ENCODE measurements around the gene CD6. TPM values are rescaled to one million over a fixed set of nuclear protein-coding genes. Genes with fewer than 3 reads are reported as not detected.

The CD6 gene
- total RNA-seq, 1 donor from 2014 or later, result 0.16 TPM

DNA sequence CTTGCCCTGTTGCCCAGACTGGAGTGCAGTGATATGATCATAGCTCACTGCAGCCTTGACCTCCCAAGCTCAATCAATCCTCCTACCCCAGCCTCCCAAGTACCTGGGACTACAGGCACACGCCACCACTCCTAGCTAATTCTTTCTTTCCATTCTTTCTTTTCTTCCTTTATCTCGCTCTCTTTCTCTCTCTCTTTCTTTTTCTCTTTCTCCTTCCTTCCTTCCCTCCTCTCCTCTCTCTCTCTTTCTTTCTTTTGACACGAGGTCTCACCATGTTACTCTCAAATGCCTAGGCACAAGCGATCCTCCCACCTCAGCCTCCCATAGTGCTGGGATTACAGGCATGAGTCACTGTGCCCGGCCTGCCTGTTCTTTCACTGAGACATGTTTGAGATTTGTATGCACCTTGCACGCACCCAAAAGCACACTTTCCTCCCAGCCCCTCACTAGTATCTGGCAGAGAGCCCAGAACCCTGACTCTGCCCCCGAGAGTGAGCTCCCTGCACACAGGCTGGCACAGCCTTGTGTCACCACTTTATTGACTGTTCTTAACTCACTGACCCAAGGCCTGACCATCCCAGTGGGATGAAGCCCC is 56.8 kb downstream of the CD6 start:
- DNase-seq, result no peak

DNA sequence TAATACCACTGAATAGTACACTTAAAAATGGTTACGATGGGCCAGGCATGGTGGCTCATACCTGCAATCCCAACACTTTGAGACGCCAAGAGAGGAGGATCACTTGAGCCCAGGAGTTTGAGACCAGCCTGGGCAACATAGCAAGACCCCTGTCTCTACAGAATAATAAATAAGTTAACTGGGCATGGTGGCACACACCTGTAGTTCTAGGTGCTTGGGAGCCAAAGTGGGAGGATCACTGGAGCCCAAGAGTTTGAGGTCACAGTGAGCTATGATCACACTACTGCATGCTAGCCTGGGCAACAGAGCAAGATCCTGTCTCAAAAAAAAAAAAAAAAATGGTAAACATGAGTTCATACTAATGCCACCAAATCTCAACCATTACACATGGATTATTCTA is 61.3 kb downstream of the CD6 start:
- no peak for DNase-seq

DNA sequence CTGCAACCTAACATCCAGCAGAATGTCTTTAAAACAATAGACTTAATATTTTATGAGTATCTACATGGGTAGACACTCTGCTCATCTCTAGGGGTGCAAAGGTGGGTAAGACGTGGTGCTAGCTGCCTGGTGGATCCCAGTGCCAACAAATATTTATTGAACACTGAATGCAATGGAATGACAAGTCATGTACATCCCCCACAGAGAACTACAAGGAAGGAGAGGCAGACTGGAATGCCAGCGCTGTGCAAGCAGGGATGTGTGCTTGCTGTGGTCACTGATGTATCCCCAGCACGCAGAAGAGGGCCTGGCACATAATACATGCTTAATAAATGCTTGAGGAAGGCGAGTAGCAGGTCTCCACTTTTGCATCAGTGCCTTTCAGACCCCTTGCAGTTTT is 61.9 kb downstream of the CD6 start:
- no peak for DNase-seq

DNA sequence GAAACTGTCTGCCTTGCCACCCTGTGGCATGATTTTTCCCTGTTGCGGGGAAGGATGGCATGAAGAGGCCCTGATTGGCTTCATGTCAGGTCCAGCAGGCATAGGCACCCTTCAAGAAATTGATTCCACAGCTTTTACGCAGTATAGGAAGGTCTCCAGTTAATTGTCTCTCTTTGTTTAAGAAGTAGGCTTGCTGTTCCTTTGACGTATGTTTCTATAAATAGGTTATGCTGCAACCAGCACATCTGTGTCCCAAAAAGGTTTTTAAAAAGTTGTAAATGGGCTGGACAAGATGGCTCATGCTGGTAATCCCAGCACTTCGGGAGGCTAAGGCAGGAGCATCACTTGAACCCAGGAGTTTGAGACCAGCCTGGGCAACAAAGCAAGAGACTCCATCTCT is 62.6 kb downstream of the CD6 start:
- DNase-seq, result no peak

DNA sequence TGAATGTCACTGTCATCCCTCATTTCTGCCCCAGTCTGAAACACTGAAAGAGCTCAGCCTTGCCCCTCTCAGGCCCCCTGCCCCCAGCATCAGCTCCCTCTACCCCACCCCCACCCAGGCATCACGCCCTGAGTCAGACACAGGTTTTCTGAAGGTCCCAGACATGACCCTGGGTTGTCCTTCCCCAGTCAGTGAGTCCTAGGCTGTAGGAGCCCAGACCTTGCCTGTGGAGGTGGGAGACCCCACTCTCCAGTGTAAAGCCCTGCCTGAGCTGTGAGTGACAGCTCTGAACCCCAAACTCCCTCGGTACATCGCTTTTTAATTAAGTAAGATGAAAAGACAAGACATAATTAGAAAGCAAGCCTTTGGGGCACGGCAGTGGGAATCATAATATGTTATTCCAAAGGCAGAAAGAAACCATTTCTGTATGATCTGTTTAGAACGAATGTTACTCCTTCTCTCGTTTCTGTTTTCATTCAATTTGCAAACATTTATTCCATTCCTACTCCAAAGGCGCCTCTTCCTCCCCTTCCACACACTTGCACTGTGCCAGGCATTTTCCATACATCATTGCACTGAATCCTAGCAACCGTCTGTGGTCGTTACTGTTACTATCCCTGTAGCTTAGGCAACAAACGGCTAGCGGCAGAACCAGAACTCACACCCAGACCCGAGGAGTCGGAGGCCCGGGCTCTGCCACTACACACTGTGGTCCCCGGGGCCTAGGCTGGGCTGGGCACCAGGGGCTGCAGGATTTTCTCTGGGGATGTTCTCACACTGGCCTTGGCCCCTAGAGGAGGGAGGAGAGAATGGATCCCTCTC is 63.4 kb downstream of the CD6 start:
- DNase-seq, result no peak

DNA sequence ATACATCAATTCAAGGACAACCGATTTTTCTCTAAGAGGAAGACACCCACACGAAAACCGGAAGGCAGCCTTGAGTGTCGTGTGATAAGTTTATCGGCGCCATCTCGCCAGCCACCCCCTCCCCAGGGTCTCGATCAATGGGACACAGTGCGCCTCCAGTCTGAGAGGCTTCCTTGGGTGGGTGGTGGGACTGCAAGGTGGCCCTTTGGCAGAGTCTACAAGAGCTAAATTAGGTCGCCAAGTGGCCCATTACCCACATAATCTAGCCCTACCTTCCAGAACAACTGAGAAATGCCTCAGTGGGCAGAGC is 64.0 kb downstream of the CD6 start:
- no peak for DNase-seq

DNA sequence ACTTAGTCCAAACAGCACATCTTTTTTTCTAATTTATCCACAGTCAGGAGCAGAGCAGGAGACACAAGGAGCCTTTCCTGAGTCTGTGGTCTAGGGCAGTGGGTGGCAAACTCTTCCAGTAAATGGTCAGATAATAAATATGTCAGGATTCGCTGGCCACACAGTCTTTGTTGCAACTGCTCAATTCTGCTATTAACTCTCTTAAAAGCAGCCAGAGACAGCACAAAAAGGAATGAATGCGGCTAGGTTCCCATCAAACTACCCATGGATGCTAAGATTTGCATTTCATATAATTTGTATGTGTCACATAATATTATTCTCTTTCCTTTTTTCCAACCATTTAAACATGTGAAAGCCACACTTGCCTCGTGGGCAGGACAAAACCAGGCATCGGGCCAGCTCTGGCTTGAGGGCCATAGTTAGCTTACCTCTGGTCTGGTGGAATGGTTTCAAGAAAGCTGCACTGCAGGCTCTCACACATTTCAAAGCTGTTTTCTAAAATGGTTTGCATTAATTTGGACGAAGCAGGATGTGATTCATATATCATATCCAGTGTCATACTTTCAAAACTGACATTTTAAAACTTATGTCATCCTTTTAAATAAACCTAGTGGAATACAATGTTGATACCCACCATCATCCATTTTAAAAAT is 66.1 kb downstream of the CD6 start:
- DNase-seq, result peak; percentile 60

DNA sequence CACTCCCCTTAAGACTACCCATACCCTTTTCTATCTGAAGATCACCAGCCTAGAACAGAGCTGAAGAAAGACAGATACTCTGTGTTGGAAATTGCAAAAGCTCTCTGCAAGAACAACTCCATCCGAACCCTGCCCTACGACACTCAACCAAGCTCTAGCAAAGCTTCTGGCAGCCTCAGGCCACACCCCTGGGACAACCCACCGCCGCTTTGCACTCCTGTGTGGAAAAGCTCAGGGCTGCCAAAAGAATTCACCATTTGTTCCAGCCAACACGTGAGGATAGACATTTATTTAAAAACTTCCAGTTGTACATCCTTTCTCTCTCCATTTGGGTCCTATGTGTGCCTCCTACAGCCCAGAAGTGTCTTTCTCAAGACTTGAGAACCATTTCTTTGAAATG is 68.4 kb downstream of the CD6 start:
- no peak for DNase-seq

DNA sequence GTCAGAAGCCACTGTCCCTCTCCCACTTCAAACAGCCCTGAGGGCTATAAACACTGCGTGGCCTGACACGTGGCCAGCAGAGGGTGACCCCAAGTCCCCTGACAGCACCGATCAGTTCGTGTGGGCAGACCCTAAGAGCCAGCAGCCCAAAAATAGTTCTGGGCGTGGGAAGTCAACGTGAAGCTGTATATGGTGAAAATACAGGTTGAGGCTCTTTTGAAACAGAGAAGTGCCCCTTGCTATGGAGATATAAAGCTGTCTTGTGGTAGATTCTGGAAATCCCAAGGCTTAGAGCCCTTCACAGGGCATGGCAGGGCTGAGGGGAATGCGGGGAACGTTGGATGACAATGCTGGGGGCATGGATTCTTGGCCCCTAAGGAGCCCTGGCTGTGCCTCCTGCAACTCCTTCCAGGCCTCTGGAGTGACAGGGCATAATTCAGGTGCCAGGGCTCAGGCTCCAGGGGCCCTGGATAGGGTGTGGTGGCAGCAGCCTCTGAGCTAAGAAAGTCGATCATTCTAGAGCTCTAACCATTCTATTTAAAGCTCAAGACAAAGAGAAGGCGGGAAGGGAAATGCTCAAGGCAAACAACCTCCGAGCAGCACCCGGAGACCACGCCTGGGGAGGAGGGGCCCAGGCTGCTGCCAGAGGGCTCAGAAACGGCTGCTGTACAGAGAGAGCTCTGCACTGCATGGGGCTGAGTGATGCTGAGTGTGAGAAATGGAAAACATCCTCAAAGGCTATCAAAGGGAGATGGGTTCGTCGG is 70.5 kb downstream of the CD6 start:
- DNase-seq, result peak; percentile 13

DNA sequence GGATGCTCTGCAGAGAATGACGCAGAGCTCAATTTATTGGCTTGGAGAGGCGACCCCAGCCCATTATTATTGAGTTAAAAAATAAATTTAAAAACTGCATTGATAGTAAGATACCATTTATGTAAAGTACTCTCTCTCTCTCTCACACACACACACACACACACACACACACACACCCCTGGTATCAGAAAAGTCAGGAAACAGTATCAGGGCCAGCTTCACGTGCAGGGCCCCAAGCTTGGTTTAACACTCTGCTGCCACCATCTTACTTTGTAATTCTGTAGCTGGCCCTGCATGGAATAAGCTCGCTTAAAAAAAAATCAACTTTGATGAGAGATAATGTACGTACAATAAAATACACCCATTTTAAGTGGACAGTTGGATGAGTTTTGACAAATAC is 71.1 kb downstream of the CD6 start:
- no peak for DNase-seq

DNA sequence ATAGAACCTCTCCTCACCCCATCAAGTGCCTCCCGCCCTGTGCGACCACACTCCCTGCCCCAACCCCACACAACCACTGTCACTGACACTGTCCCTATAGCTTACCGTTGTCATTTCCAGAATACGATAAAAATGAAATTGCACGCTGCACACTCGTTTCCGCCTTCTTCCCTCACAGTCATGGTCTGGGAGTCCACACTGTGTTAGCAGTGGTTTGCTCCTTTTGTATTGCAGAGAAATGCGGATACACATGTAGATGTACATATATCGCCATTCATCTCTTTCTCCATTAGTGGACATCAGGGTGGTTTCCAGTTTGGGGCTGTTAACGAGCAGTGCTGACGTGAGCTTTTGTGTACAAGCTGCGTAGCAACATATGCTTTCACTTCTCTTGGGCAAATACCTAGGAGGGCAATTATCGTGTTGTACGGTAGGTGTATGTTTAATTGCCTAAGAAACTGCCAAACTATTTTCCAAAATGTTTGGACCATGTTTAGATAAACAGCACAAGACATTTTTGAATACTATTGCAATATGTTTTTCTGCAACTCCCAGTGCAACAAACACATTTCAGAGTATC is 71.6 kb downstream of the CD6 start:
- DNase-seq, result no peak

DNA sequence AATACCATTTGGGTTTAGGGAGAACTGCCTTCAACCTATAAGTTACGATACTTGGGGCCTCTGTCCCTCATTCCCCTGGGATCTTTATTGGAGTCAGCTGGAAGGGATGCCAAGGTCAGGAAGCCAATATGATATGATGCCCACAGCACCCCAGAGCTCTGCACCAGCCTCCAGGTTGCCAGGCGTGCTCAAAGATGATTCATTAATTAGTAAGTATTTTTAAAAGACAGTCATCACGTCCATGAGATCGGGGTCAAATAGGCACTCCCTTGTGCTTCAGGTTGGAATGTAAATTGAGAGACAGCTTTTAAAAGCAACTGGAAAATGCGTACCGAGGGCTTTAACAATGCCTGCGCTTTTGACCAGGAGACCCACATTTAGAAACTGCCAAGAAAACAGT is 73.8 kb downstream of the CD6 start:
- DNase-seq, result no peak

DNA sequence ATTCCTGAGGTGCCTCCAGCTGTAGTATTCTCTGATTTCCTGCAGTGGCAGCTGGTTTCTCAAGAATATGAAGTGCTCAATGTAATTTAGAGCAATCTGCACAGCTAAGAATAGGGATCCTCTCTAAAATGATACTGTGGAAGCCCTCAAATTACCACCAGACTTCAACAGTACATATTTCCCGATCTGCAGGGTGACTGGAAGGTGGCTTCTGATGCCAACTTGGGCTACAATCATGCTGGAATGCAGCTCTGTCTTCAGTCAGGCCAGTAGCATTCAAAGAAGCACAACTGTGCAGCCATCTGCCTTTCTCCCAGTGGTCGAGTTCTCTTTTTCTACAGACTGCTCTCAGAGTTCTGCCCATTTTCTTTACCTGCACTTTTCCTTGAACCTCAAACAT is 75.4 kb downstream of the CD6 start:
- DNase-seq, result no peak

DNA sequence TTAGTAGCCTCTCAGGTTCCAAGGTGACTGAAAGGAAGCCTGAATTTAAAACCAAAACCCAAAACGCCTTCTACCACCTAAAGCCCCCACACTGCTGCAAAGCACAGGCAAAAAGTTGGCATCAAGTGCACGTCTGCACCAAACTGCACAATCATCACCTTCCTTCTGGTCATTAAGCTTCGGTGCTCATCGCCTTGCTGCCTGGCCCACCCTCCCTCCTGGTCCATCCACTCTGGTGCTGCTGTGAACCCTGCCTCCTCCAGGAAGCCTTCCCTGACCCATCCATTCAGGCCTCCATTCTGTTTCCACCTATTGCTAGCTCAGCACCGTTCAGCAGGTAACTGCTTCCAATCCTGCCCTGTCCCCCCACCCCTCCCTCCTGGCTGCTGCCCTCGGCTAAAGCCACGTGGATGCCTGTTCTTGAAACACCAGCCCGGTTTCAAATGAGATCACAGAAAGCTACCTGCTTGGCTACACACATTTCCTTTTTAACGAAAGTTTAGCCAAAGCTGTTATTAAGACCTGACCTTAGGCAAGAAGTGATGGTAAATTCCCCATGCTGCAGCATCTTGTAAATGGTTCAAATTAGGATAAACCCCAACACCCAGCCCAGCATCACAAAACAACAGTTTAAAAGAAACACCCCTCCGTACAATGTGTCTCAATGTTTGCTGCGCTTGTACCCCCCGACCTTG is 77.0 kb downstream of the CD6 start:
- no peak for DNase-seq

DNA sequence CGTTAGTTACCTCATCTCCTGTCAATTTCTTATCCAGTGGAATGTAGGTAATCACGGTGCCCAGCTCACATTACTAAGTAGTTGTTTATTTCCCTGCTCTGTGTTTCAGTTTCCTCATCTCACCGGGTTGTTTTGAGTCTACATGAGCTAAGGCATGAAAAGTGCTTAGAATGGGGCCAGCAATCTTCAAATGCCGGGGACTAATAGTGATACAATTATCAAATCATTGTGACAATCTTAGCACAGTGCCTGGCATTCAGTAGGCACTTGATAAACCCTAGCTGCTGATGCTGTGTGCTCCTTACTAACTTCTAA is 77.5 kb downstream of the CD6 start:
- no peak for DNase-seq

DNA sequence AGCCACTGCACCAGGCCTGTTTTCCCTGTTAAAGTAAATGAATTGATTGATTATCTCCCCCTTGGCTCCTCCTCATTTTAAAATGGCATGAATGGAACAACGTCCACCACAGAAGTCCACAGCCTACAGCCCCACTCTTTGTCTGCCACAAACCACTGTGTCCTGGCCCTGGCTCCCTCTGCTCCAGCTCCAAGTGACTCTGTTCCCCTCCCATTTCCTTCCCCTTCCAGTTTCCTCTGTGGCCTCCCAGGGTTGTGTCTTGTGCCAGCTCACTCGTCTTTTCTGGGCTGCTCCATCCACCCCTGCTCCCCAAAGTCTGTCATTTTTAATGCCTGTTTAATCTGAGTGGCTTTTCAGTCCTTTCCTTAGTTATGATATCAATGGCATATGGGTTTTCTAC is 78.4 kb downstream of the CD6 start:
- no peak for DNase-seq

DNA sequence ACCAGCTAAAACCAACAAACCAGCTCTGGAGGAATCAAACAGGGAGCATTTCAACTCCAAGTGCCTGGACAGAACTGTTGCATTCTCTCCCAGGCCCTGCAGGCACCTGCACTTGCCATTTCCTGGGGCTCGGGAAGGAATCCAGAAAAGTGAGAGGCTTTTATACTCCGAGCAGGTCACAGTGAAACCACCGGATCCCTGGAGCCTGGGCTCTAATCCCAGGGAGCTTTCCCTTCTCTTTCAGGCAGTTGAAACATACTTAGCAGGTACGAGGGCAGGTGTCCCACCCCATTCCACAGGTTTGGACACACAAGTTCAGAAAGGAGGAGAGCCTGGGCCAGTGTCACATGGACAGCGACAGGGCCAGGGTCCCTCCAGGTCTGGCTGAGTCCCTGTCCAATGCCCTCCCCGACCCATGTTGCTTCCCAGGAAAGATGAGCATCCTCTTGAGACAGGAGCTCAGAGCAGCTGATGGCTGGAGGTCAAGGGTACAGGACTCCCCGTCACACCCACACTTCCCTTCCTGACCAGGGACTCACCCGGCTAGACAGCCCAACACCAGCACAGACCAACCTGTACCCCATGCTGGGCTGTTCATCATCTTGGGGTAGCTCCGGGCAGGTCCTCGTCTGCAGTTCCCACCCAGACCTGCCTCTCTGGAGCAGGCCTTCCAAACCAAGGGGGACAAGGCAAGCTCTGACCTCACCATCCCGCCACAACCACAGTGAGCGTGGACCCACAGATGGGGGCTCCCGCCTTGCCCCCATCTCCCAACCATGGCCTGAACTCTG is 80.9 kb downstream of the CD6 start:
- no peak for DNase-seq

DNA sequence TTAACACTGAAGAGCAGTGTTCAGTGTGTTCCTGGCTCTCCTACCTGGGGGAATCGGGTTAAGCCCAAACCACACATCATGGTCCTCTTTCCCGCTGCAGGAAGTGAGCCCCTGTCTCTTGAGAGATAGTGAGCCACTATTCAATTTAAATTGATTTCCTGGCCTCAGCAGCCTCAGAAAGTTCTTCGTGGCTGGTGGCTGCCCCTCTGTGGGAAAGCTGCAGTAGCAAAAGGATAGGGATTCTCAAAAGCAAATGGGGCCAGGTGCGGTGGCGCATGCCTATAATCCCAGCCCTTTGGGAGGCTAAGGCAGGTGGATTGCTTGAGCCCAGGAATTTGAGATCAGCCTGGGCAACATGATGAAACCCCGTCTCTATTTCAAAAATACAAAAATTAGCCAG is 81.7 kb downstream of the CD6 start:
- DNase-seq, result no peak

DNA sequence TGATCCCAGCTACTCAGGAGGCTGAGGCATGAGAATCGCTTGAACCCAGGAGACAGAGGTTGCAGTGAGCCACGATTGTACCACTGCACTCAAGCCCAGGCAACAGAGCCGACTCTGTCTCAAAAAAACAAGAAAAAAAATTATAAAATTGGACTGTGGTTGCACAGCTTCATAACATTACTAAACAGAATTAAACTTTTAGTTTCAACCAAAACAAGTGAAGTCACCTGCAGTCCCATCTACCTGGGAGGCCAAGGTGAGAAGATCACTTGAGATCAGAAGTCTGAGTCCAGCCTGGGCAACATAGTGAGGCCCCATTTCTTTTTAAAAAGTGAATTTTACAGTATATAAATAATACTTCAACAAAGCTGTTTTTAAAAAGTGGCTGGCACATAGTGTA is 83.0 kb downstream of the CD6 start:
- DNase-seq, result no peak

DNA sequence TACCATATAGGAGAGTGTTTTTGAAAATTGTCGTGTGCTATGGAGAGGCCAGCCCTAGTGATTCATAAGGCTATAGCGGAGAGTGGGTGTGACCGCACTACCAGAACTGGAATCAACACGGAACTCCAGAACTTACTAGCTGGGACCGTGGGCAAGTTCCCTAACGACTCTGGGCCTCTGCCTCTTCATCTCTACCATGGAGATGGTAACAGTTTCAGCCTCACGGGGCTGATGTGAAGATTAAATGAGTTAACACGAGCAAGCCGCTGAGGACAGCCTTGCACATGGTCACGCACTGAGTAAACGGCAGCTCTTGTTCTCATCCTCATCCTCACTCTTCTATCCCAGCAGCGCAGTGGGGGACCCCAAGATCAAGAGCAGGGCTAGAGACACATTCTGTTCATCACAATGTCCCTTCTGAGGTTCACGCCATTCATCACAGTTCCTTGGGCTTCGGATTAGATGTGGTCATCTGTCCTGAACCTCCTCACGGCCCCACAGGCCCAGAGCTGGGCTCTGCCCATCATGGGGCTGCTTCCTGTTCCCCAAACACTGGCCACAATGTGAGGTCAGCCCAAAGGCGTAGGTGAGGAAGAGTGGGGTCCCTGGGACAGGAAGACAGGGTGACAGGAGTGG is 83.6 kb downstream of the CD6 start:
- no peak for DNase-seq

DNA sequence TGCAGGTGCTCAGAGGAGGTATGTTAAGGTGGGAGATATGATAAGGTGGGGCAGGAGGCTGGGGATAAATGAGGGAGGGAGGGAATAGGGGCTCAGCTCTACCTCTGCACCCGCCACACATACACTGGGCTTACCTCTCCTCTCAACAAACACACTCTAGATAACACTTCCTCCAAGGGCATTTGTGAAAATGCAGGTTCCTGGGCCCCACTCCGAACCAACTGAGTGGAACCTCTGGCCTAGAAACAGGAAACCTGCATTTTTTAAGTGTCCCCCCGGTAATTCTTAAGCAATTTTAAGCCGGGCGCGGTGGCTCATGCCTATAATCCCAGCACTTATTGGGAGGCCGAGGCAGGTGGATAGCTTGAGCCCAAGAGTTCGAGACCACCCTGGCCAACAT is 84.3 kb downstream of the CD6 start:
- no peak for DNase-seq

Measured in occipital lobe (tissue), 2 donors.